SKM-1 (cell line): Measurements from ENCODE around the gene GALT.

Source experiments
- DNase-seq: peaks from one replicate; lab custom pipeline; 2025; ENCODE audit not compliant: unreplicated experiment; lab: John Stamatoyannopoulos, UW

The GALT gene

GRCh38 chr9:34651876-34652601 is 5.6 kb downstream of the GALT start, which contains the start of gene IL11RA:
TSS of gene IL11RA (plus strand) at chr9:34652185. CDS start at chr9:34655218, 3,033 bp downstream.
- no peak for DNase-seq

- DNase-seq = no peak
Measured at GRCh38 chr9:34652602-34653000, 6.1 kb downstream of the GALT start.

- no peak for DNase-seq
Measured at GRCh38 chr9:34653151-34654072, 6.9 kb downstream of the GALT start.

- no peak for DNase-seq
Measured at GRCh38 chr9:34654323-34655051, 8.0 kb downstream of the GALT start.

- no peak for DNase-seq
Measured at GRCh38 chr9:34655394-34655793, 8.9 kb downstream of the GALT start.

- no peak for DNase-seq
Measured at GRCh38 chr9:34656992-34657391, 10.5 kb downstream of the GALT start.

- DNase-seq = no peak
Measured at GRCh38 chr9:34658461-34658860, 12.0 kb downstream of the GALT start.

GRCh38 chr9:34659592-34660253 is 13.2 kb downstream of the GALT start:
- no peak for DNase-seq

GRCh38 chr9:34662526-34663302 is 16.2 kb downstream of the GALT start, which contains the start of gene CCL27:
TSS of gene CCL27 (minus strand) at chr9:34662657. CDS start at chr9:34662633, 24 bp downstream.
- no peak for DNase-seq

GRCh38 chr9:34663303-34663605 is 16.8 kb downstream of the GALT start:
- no peak for DNase-seq

GRCh38 chr9:34664281-34665066 is 18.0 kb downstream of the GALT start:
- DNase-seq = peak; percentile 70

GRCh38 chr9:34665067-34665380 is 18.5 kb downstream of the GALT start:
- no peak for DNase-seq

- peak; percentile 94 for DNase-seq
Measured at GRCh38 chr9:34665381-34666250, 19.1 kb downstream of the GALT start.

GRCh38 chr9:34669809-34670562 is 23.5 kb downstream of the GALT start:
- no peak for DNase-seq

- no peak for DNase-seq
Measured at GRCh38 chr9:34671307-34671706, 24.8 kb downstream of the GALT start.

GRCh38 chr9:34674440-34674839 is 28.0 kb downstream of the GALT start:
- no peak for DNase-seq

- DNase-seq = peak; percentile 59
Measured at GRCh38 chr9:34675048-34675714, 28.7 kb downstream of the GALT start.
